B cell (primary cell): Measurements from ENCODE around the gene PLEKHM3. TPM values are rescaled to one million over a fixed set of nuclear protein-coding genes. Genes with fewer than 3 reads are reported as not detected.

Source experiments
- ATAC-seq: fragments of 200-7000 bp; cut with Tn5 transposase; one replicate; pipeline ENCODE4 v1.10.0; 2021; ENCODE audit warnings: low read depth, mild to moderate bottlenecking, moderate number of reproducible peaks, moderate library complexity
- CTCF ChIA-PET: fragments of 350-600 bp; sonication (Branson Sonifier 250); formaldehyde crosslinking; loops from one replicate; lab custom pipeline; 2021; ENCODE audit warnings: antibody characterized with exemption, inconsistent platforms; lab: Charles Lee
- POLR2A ChIA-PET: fragments of 350-600 bp; sonication (Branson Sonifier 250); formaldehyde crosslinking; loops from one replicate; lab custom pipeline; 2021; ENCODE audit warnings: antibody characterized with exemption; lab: Charles Lee
- DNase-seq: peaks from one replicate; pipeline ENCODE4 v3.0.0; 2013
- H2AFZ ChIP-seq: 2 replicates; pipeline ENCODE4 v1.6.1; 2012; ENCODE audit warnings: mild to moderate bottlenecking, low read depth, low read length; ENCODE audit not compliant: insufficient read depth, poor library complexity, severe bottlenecking
- H3K27ac ChIP-seq, 2 donors: 1 replicate in 1 of 2; 2 replicates in 1 of 2; pipeline ENCODE4 v1.5.1; 2012 to 2013; ENCODE audit warnings: low read length in 2 of 2, mild to moderate bottlenecking in 2 of 2, moderate library complexity in 1 of 2
- H3K27me3 ChIP-seq, 4 experiments: fragments of 200-600 bp in 1 of 4; sonication (generic) in 1 of 4; replicated peaks in 1 of 4; 1 replicate in 2 of 4; 2 replicates in 2 of 4; pipeline versions ENCODE4 v1.6.1 to v1.7.0; 2013 to 2016; ENCODE audit warnings: low read length in 3 of 4, mild to moderate bottlenecking in 2 of 4, mixed read lengths in 1 of 4, moderate library complexity in 1 of 4; ENCODE audit not compliant: insufficient read depth in 4 of 4, control insufficient read depth in 3 of 4; ENCODE audit errors: control extremely low read depth in 1 of 4
- H3K36me3 ChIP-seq, 2 experiments: replicated peaks in 1 of 2; 1 replicate in 1 of 2; 2 replicates in 1 of 2; pipeline versions ENCODE4 v1.6.1 to v1.7.1; 2013; ENCODE audit warnings: low read length in 1 of 2; ENCODE audit not compliant: insufficient read depth in 2 of 2, control insufficient read depth in 1 of 2; ENCODE audit errors: control extremely low read depth in 1 of 2, extremely low read depth in 1 of 2
- H3K4me1 ChIP-seq, 2 donors: fragments of 200-600 bp in 1 of 2; sonication (generic) in 1 of 2; 1 replicate in 1 of 2; 2 replicates in 1 of 2; pipeline versions ENCODE4 v1.5.1 to v1.6.1; 2013 to 2017; ENCODE audit warnings: low read length in 2 of 2; ENCODE audit not compliant: control insufficient read depth in 2 of 2, insufficient read depth in 2 of 2
- H3K4me2 ChIP-seq: replicated peaks from 2 replicates; pipeline ENCODE3; 2012; ENCODE audit warnings: mild to moderate bottlenecking, low read depth, low read length; ENCODE audit not compliant: poor library complexity, severe bottlenecking
- H3K4me3 ChIP-seq, 5 experiments: fragments of 200-600 bp in 1 of 5; sonication (generic) in 1 of 5; 1 replicate in 3 of 5; 2 replicates in 2 of 5; pipeline versions ENCODE4 v1.5.1 to v1.7.0; 2011 to 2016; ENCODE audit warnings: low read length in 4 of 5, mild to moderate bottlenecking in 4 of 5, low read depth in 2 of 5, control low read depth in 1 of 5, moderate library complexity in 1 of 5; ENCODE audit not compliant: insufficient read depth in 1 of 5; ENCODE audit errors: control extremely low read depth in 1 of 5, extremely low read depth in 1 of 5
- H3K79me2 ChIP-seq: fragments of 200-600 bp; sonication (generic); one replicate; pipeline ENCODE4 v1.6.0; 2016; ENCODE audit warnings: low read length; ENCODE audit not compliant: control insufficient read depth, insufficient read depth
- H3K9ac ChIP-seq: fragments of 200-600 bp; sonication (generic); 2 replicates; pipeline ENCODE4 v1.6.1; 2017; ENCODE audit warnings: mild to moderate bottlenecking, low read length, moderate library complexity
- H3K9me3 ChIP-seq, 3 donors: one replicate each; pipeline versions ENCODE4 v1.6.1 to v1.7.1; 2013; ENCODE audit warnings: low read length in 2 of 3; ENCODE audit not compliant: control insufficient read depth in 2 of 3, insufficient read depth in 1 of 3; ENCODE audit errors: control extremely low read depth in 1 of 3
- H4K20me1 ChIP-seq: 2 replicates; pipeline ENCODE4 v1.6.0; 2012; ENCODE audit warnings: mild to moderate bottlenecking, low read length; ENCODE audit not compliant: insufficient read depth, control insufficient read depth, poor library complexity, severe bottlenecking
- H3K27ac Mint-ChIP-seq: one replicate; pipeline ENCODE4 v1.8.0; 2021; ENCODE audit warnings: mixed read lengths
- H3K27me3 Mint-ChIP-seq: one replicate; pipeline ENCODE4 v1.8.0; 2021; ENCODE audit warnings: mixed read lengths
- H3K4me1 Mint-ChIP-seq: one replicate; pipeline ENCODE4 v1.8.0; 2021; ENCODE audit warnings: mixed read lengths
- H3K4me3 Mint-ChIP-seq: one replicate; pipeline ENCODE4 v1.8.0; 2021; ENCODE audit warnings: mixed read lengths
- H3K9me3 Mint-ChIP-seq: one replicate; pipeline ENCODE4 v1.8.0; 2022; ENCODE audit warnings: mixed read lengths; ENCODE audit not compliant: insufficient read depth
- EZH2 ChIP-seq: IDR thresholded peaks from 2 replicates; pipeline ENCODE4 v1.6.1; 2012; ENCODE audit warnings: borderline replicate concordance, low read depth, mild to moderate bottlenecking, moderate library complexity, low read length; ENCODE audit not compliant: insufficient read depth, poor library complexity, severe bottlenecking
- WGBS: methylation state at CpG from one replicate; pipeline ENCODE4 v1.1.5; 2013; ENCODE audit warnings: missing lambda C conversion rate; ENCODE audit not compliant: insufficient coverage; 5-methylcytosine and 5-hydroxymethylcytosine counted together
- intact Hi-C: fragments of 100-400 bp; cut with micrococcal nuclease; formaldehyde crosslinking; loops from one replicate; pipeline ENCODE4 v1.10.0; 2022
- polyA plus RNA-seq: library from polyadenylated mRNA; depleted of rRNA; stranded (reverse); fragments of >200 nt; gene quantifications from 2 replicates; pipeline ENCODE4 v1.2.3, GENCODE V29; 2012
- total RNA-seq, 2 donors: library from RNA; stranded (reverse); fragments of 120-200 nt in 1 of 2; gene quantifications; 1 replicate in 1 of 2; 2 replicates in 1 of 2; pipeline versions ENCODE4 v1.2.3 to v1.2.4, GENCODE V29; 2013 to 2022
- TF ChIP-seq, protein P1 (sequence below): fragments of 200-600 bp; IDR thresholded peaks from one replicate; pipeline ENCODE4 v1.8.0; 2022; ENCODE audit warnings: antibody characterized with exemption, mild to moderate bottlenecking

The PLEKHM3 gene
- total and polyA plus RNA-seq, 2 donors (not counting 1 experiment from before 2014, with no cell fraction given): 4.0 to 17.7 TPM

DNA sequence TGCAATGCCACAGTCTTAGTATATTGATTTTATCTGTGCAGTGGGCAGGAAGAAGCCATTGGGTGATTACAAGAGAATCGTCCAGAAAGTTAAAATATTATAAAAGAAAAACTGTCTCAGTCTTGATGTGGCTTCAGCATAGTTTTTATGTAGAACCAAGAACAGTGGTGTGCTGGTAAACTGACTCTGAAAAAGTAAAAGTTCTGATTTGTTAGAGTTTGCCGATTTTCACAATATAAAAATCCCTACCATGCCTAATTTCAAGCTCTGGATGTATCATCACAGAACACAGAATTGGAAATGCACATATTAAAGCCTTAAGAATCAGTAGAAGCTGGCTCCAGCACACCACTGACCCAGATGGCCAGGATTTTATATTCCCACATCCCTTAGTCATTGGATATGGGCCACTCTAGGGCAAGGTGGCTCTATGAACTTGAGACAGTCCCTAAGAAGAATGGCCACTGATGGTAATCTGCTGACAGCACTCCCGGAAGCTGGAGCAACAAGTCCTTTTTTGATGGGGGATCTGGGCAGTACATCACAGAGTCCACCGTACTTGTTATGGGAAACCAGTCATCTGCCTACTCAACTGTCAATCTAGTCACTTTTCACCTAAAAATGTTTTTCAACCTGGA lies 9.3 kb upstream of the PLEKHM3 start:
- Histone ChIP-seq H4K20me1 (no peaks in the 10 kb centered on the region), H3K9ac (no peak overlapping the region), H3K4me1 (no peaks in the 10 kb centered on the region), H3K79me2 (no peaks in the 10 kb centered on the region), H3K36me3 (no peaks in the 10 kb centered on the region), H3K27ac (no peak overlapping the region), H3K4me3 (no peak overlapping the region), H3K9me3 (no peaks in the 10 kb centered on the region), H3K27me3 (no peaks in the 10 kb centered on the region), H2AFZ (no peak overlapping the region), H3K4me2 (no peak overlapping the region)
- no peaks in the 10 kb centered on the region for H3K27me3 Mint-ChIP-seq
- ATAC-seq (no peak), DNase-seq (no peak)
- no peaks in the 10 kb centered on the region for H3K9me3 Mint-ChIP-seq
- no CpG with 5 or more reads among the region's 4 CpGs for WGBS
- H3K27ac Mint-ChIP-seq: no peak overlapping the region
- ChIA-PET CTCF (interaction anchor here (0.7 to 4.3 kb wide), 4 partner anchors 28 to 408 kb away, joined by 3 to 56 read pairs (median 5); no protein-coding TSS in a partner anchor), POLR2A (no interaction called here)
- no peaks in the 10 kb centered on the region for H3K4me1 Mint-ChIP-seq
- no peak overlapping the region for H3K4me3 Mint-ChIP-seq
- intact Hi-C loops: loop anchor here (1.0 kb wide), 1 partner anchor 288 kb away; no protein-coding TSS in a partner anchor
- TF ChIP-seq, protein P1, sequence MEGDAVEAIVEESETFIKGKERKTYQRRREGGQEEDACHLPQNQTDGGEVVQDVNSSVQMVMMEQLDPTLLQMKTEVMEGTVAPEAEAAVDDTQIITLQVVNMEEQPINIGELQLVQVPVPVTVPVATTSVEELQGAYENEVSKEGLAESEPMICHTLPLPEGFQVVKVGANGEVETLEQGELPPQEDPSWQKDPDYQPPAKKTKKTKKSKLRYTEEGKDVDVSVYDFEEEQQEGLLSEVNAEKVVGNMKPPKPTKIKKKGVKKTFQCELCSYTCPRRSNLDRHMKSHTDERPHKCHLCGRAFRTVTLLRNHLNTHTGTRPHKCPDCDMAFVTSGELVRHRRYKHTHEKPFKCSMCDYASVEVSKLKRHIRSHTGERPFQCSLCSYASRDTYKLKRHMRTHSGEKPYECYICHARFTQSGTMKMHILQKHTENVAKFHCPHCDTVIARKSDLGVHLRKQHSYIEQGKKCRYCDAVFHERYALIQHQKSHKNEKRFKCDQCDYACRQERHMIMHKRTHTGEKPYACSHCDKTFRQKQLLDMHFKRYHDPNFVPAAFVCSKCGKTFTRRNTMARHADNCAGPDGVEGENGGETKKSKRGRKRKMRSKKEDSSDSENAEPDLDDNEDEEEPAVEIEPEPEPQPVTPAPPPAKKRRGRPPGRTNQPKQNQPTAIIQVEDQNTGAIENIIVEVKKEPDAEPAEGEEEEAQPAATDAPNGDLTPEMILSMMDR: no peak
- TF ChIP-seq EZH2: no peak
